PC-9 (cell line): ENCODE measurements around the gene HS3ST3A1.

Experiments used
- CTCF ChIP-seq: fragments of 200-600 bp; sonication (generic); conservative IDR thresholded peaks from 2 replicates; pipeline ENCODE4 v1.6.1; 2017; ENCODE audit warnings: mixed run types, antibody characterized with exemption, mild to moderate bottlenecking, moderate library complexity
- EZH2 ChIP-seq: fragments of 200-600 bp; sonication (generic); IDR thresholded peaks from 2 replicates; pipeline ENCODE4 v1.8.0; 2017; ENCODE audit warnings: antibody characterized with exemption, low read depth

- TF ChIP-seq CTCF (no peak), EZH2 (no peak)
Measured at GRCh38 chr17:13600475-13601321, 1.0 kb downstream of the HS3ST3A1 start.
